MCF 10A (cell line): ENCODE measurements around the gene GRIA1. TPM values are rescaled to one million over a fixed set of nuclear protein-coding genes. Genes with fewer than 3 reads are reported as not detected.

Experiments used
- BruUV-seq: library from RNA; stranded (reverse); fragments of 400-500 nt; replicated peaks from 2 replicates; lab custom pipeline; 2021; lab: Mats Ljungman, UMichigan
- CTCF ChIA-PET: fragments of 300-600 bp; sonication (Branson Sonifier 250); formaldehyde crosslinking; extraction: SDS; loops from one replicate; lab custom pipeline; 2021; ENCODE audit warnings: antibody characterized with exemption, inconsistent platforms; lab: Yijun Ruan, JAX
- POLR2A ChIA-PET: fragments of 300-600, 350-650 bp; sonication (Branson Sonifier 250); formaldehyde crosslinking; extraction: SDS; loops from one replicate; lab custom pipeline; 2020; ENCODE audit warnings: antibody characterized with exemption, inconsistent platforms; lab: Yijun Ruan, JAX
- DNase-seq: peaks from one replicate; pipeline ENCODE4 v3.0.0-alpha.2; 2018; ENCODE audit not compliant: unreplicated experiment
- H3K27ac Mint-ChIP-seq: one replicate; pipeline ENCODE4 v1.8.0; 2022; ENCODE audit warnings: mild to moderate bottlenecking, low read depth, mixed read lengths; ENCODE audit not compliant: unreplicated experiment
- H3K27me3 Mint-ChIP-seq: one replicate; pipeline ENCODE4 v1.8.0; 2022; ENCODE audit warnings: mixed read lengths; ENCODE audit not compliant: insufficient read depth, unreplicated experiment
- H3K36me3 Mint-ChIP-seq: one replicate; pipeline ENCODE4 v1.8.0; 2022; ENCODE audit warnings: mild to moderate bottlenecking, moderate library complexity, mixed read lengths; ENCODE audit not compliant: insufficient read depth, unreplicated experiment
- H3K4me1 Mint-ChIP-seq: one replicate; pipeline ENCODE4 v1.8.0; 2022; ENCODE audit warnings: mixed read lengths; ENCODE audit not compliant: insufficient read depth, unreplicated experiment
- H3K4me3 Mint-ChIP-seq: one replicate; pipeline ENCODE4 v1.8.0; 2022; ENCODE audit warnings: mild to moderate bottlenecking, moderate library complexity, mixed read lengths; ENCODE audit not compliant: unreplicated experiment
- H3K9me3 Mint-ChIP-seq: one replicate; pipeline ENCODE4 v1.8.0; 2022; ENCODE audit warnings: mixed read lengths; ENCODE audit not compliant: unreplicated experiment
- CTCF ChIP-seq: fragments of 200-600 bp; IDR thresholded peaks from one replicate; pipeline ENCODE4 v1.8.0; 2022; ENCODE audit warnings: antibody characterized with exemption, mild to moderate bottlenecking; ENCODE audit not compliant: unreplicated experiment
- intact Hi-C: fragments of 100-400 bp; cut with micrococcal nuclease; formaldehyde crosslinking; loops from 2 replicates; pipeline ENCODE4 v1.14.1; 2022
- total RNA-seq: library from RNA; stranded (reverse); gene quantifications from 2 replicates; pipeline ENCODE4 v1.2.3, GENCODE V29; 2022

The GRIA1 gene
- total RNA-seq, 1 experiment from 2014 or later: not detected

GRCh38 chr5:153491038-153491744, 721 bp downstream of the GRIA1 start:
- ChIA-PET CTCF (interaction anchor here (0.7 to 4.6 kb wide), 4 partner anchors 63 to 484 kb away, joined by 3 to 29 read pairs (median 3); no protein-coding TSS in a partner anchor), POLR2A (no interaction called here)
- TF ChIP-seq CTCF: no peak
- no TSS peak for BruUV-seq
- H3K4me3 Mint-ChIP-seq: no peak overlapping the region
- H3K27me3 Mint-ChIP-seq: no peaks in the 10 kb centered on the region
- DNase-seq: no peak
- H3K36me3 Mint-ChIP-seq: no peaks in the 10 kb centered on the region
- intact Hi-C loops: no loop called here
- H3K9me3 Mint-ChIP-seq: no peaks in the 10 kb centered on the region
- H3K27ac Mint-ChIP-seq: no peak overlapping the region
- peaks cover 6% of the 10 kb centered on the region for H3K4me1 Mint-ChIP-seq

- H3K4me3 Mint-ChIP-seq: no peak overlapping the region
- DNase-seq: no peak
- ChIA-PET CTCF (interaction anchor here (0.6 to 4.6 kb wide), 3 partner anchors 15 to 483 kb away, joined by 3 to 29 read pairs (median 3); no protein-coding TSS in a partner anchor), POLR2A (no interaction called here)
- no TSS peak for BruUV-seq
- intact Hi-C loops: no loop called here
- no peaks in the 10 kb centered on the region for H3K36me3 Mint-ChIP-seq
- no peaks in the 10 kb centered on the region for H3K9me3 Mint-ChIP-seq
- peaks cover 6% of the 10 kb centered on the region for H3K4me1 Mint-ChIP-seq
- no peaks in the 10 kb centered on the region for H3K27me3 Mint-ChIP-seq
- H3K27ac Mint-ChIP-seq: no peak overlapping the region
- TF ChIP-seq CTCF: no peak
Observed at GRCh38 chr5:153491856-153492255, 1.4 kb downstream of the GRIA1 start.

- H3K36me3 Mint-ChIP-seq: no peaks in the 10 kb centered on the region
- BruUV-seq: no TSS peak
Observed at GRCh38 chr5:153496835-153497234, 6.4 kb downstream of the GRIA1 start.

More at GRCh38 chr5:153496835-153497234, 6.4 kb downstream of the GRIA1 start:
- Mint-ChIP-seq H3K4me3 (no peak overlapping the region), H3K4me1 (no peaks in the 10 kb centered on the region), H3K27ac (no peak overlapping the region), H3K9me3 (no peaks in the 10 kb centered on the region), H3K27me3 (no peaks in the 10 kb centered on the region)
- peak; percentile 97 for TF ChIP-seq CTCF
- peak; percentile 75 for DNase-seq
- ChIA-PET POLR2A (interaction anchor here (0.9 to 2.5 kb wide), 2 partner anchors 260 to 467 kb away, joined by 3 to 15 read pairs; no protein-coding TSS in a partner anchor), CTCF (interaction anchor here (0.5 to 18.8 kb wide), 50 partner anchors 8 to 964 kb away, joined by 3 to 440 read pairs (median 4); no protein-coding TSS in a partner anchor)
- intact Hi-C loops: loop anchor here (1.0 to 5.0 kb wide), 9 partner anchors 55 to 964 kb away; no protein-coding TSS in a partner anchor
